ENCODE results near the gene PTPRA.
"Not testable (repeated sequence)": the region's sequence is repeated elsewhere in the genome, so short reads cannot be mapped to it uniquely, and the experiment has no call there.

DNA sequence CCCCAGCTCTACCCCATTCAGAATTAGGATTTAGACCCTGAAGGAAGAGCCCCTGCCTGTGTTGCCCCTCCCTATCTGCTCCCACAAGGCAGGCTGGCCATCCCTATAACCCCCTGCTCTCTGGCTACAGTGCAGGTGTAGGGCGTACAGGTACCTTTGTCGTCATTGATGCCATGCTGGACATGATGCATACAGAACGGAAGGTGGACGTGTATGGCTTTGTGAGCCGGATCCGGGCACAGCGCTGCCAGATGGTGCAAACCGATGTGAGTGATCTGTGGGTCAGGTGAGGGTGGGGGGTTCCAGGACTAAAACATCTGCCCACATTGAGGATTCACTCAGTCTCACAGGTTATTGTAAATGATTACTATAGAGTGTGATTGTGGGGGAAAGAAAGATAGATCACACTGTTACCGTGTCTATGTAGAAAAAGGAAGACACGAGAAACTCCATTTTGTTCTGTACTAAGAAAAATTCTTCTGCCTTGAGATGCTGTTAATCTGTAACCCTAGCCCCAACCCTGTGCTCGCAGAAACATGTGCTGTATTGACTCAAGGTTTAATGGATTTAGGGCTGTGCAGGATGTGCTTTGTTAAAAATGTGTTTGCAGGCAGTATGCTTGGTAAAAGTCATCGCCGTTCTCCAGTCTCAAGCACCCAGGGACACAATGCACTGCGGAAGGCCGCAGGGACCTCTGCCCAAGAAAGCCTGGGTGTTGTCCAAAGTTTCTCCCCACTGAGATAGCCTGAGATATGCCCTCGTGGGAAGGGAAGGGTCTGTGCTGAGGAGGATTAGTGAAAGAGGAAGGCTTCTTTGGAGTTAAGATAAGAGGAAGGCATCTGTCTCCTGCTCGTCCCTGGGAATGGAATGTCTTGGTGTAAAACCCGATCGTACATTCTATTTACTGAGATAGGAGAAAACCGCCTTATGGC is 149.5 kb downstream of the PTPRA start:
- not testable (repeated sequence) for TF ChIP-seq POLR2AphosphoS5 (IDR thresholded peaks at IDR 0.05); POLR2A (IDR thresholded peaks at IDR 0.05; ENCODE audit: low read depth)
- TF ChIP-seq, protein P1, sequence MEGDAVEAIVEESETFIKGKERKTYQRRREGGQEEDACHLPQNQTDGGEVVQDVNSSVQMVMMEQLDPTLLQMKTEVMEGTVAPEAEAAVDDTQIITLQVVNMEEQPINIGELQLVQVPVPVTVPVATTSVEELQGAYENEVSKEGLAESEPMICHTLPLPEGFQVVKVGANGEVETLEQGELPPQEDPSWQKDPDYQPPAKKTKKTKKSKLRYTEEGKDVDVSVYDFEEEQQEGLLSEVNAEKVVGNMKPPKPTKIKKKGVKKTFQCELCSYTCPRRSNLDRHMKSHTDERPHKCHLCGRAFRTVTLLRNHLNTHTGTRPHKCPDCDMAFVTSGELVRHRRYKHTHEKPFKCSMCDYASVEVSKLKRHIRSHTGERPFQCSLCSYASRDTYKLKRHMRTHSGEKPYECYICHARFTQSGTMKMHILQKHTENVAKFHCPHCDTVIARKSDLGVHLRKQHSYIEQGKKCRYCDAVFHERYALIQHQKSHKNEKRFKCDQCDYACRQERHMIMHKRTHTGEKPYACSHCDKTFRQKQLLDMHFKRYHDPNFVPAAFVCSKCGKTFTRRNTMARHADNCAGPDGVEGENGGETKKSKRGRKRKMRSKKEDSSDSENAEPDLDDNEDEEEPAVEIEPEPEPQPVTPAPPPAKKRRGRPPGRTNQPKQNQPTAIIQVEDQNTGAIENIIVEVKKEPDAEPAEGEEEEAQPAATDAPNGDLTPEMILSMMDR (IDR thresholded peaks at IDR 0.05) = not testable (repeated sequence)

Data from esophagus muscularis mucosa (tissue), 3 donors.